ENCODE results near the gene FUZ. TPM values are rescaled to one million over a fixed set of nuclear protein-coding genes. Genes with fewer than 3 reads are reported as not detected.

The FUZ gene
- total RNA-seq, 1 experiment from 2014 or later = 1.1 TPM

DNA sequence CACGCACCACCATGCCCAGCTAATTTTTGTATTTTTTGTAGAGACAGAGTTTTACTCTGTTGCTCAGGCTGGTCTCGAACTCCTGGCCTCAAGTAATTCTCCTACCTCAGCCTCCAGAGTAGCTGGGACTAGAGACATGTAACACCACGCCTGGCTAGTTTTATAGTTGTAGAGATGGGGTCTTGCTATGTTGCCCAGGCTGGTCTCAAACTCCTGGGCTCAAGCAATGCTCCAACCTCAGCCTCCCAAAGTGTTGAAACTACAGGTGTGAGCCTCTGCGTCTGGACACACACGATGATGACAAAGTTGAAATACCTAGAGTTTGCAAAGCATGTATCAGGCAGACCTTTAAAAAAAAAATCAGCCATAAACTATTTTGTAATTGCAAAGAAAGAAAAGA, 33.3 kb upstream of the FUZ start:
- Histone ChIP-seq H3K9me2 (ENCODE audit: insufficient read depth) (no peaks in the 10 kb centered on the region), H3K9me3 (ENCODE audit: control insufficient read depth in 1 of 2, insufficient read depth in 1 of 2, low read depth in 1 of 2, low read length in 2 of 2) (no peaks in the 10 kb centered on the region), H3K9ac (ENCODE audit: low read length) (no peak overlapping the region), H3K4me1 (ENCODE audit: control insufficient read depth in 1 of 2, insufficient read depth in 2 of 2, low read length in 2 of 2) (peaks cover 26 to 30% of the 10 kb centered on the region in 2 experiments), H3K4me3 (replicated peaks in 1 of 2; ENCODE audit: low read depth in 1 of 2, low read length in 2 of 2) (no peak overlapping the region), H3K27me3 (ENCODE audit: insufficient read depth, low read length) (no peaks in the 10 kb centered on the region), H4K20me1 (ENCODE audit: insufficient read depth) (no peaks in the 10 kb centered on the region), H3K36me3 (ENCODE audit: control insufficient read depth in 1 of 2, insufficient read depth in 2 of 2, low read length in 2 of 2) (no peaks in the 10 kb centered on the region), H2AFZ (ENCODE audit: low read depth, low read length, poor library complexity, severe bottlenecking) (no peak overlapping the region), H3K79me2 (ENCODE audit: insufficient read depth, low read length) (no peaks in the 10 kb centered on the region), H3K27ac (ENCODE audit: low read depth, low read length) (no peak overlapping the region), H3K4me2 (ENCODE audit: low read length) (no peak overlapping the region)
- DNase-seq (ENCODE audit: low read depth, low spot score) = no peak
- intact Hi-C loops (cut with micrococcal nuclease) = no loop called here
- ChIA-PET CTCF (no interaction called here), RAD21 (ENCODE audit: low non-redundant PET in 1 of 2, low total read pairs in 2 of 2, uncharacterized antibody in 2 of 2, unreplicated experiment in 2 of 2) (no interaction called here), POLR2A (no interaction called here)
- TF ChIP-seq CTCF (IDR thresholded peaks at IDR 0.05 in 2 of 3, conservative IDR thresholded peaks at IDR 0.05 in 1 of 3; ENCODE audit: borderline replicate concordance in 1 of 3, insufficient read depth in 1 of 3, low read depth in 2 of 3, low read length in 2 of 3) (no peak), POLR2A (IDR thresholded peaks at IDR 0.05; ENCODE audit: borderline replicate concordance, extremely low read depth, insufficient read depth, insufficient read length) (no peak), SIN3A (IDR thresholded peaks at IDR 0.05; ENCODE audit: low read depth) (no peak)
- ATAC-seq = no peak
- no TSS peak for BruUV-seq (replicated peaks)

DNA sequence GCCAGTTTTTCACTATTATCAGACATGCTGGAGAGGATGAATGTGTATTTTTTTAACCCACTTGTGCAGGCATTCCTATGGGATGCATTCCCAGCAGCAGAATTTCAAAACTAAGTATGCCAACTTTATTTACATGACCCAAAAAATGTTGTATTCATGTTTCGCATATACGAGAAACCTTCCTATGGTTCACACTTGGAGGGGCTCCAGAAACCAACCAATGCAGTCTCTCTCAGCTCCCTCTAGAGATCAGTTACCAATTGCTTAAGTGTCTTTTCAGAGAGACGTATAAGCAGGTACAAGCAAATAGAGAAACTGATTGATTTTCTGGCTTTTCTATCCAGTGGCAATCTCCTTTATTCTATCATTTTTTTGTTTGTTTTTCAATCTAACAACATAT, 32.3 kb upstream of the FUZ start:
- RAD21 ChIA-PET (ENCODE audit: low non-redundant PET in 1 of 2, low total read pairs in 2 of 2, uncharacterized antibody in 2 of 2, unreplicated experiment in 2 of 2) = no interaction called here
- H3K27me3 ChIP-seq (ENCODE audit: insufficient read depth, low read length) = no peaks in the 10 kb centered on the region
- peaks cover 26 to 30% of the 10 kb centered on the region in 2 experiments for H3K4me1 ChIP-seq (ENCODE audit: control insufficient read depth in 1 of 2, insufficient read depth in 2 of 2, low read length in 2 of 2)
- TF ChIP-seq TCF7L2 (IDR thresholded peaks at IDR 0.05; ENCODE audit: borderline replicate concordance, extremely low read depth, insufficient read depth, insufficient read length) (no peak), EGR1 (IDR thresholded peaks at IDR 0.05; ENCODE audit: low read depth) (no peak), EZH2phosphoT487 (IDR thresholded peaks at IDR 0.05; ENCODE audit: borderline replicate concordance) (no peak), POLR2AphosphoS5 (IDR thresholded peaks at IDR 0.05; ENCODE audit: low read depth, low read length) (no peak)
- ATAC-seq (no peak), DNase-seq (ENCODE audit: low read depth, low spot score) (no peak)
- BruUV-seq (replicated peaks) = no TSS peak
- no peaks in the 10 kb centered on the region for H3K79me2 ChIP-seq (ENCODE audit: insufficient read depth, low read length)
- no peaks in the 10 kb centered on the region for H4K20me1 ChIP-seq (ENCODE audit: insufficient read depth)
- CTCF ChIA-PET = no interaction called here
- H3K9ac ChIP-seq (ENCODE audit: low read length) = no peak overlapping the region
- H3K4me2 ChIP-seq (ENCODE audit: low read length) = no peak overlapping the region
- no peaks in the 10 kb centered on the region for H3K9me3 ChIP-seq (ENCODE audit: control insufficient read depth in 1 of 2, insufficient read depth in 1 of 2, low read depth in 1 of 2, low read length in 2 of 2)
- intact Hi-C loops (cut with micrococcal nuclease) = no loop called here
- no peak overlapping the region for H3K27ac ChIP-seq (ENCODE audit: low read depth, low read length)
- no peak overlapping the region for H3K4me3 ChIP-seq (replicated peaks in 1 of 2; ENCODE audit: low read depth in 1 of 2, low read length in 2 of 2)
- no peaks in the 10 kb centered on the region for H3K36me3 ChIP-seq (ENCODE audit: control insufficient read depth in 1 of 2, insufficient read depth in 2 of 2, low read length in 2 of 2)
- POLR2A ChIA-PET = no interaction called here
- no peak overlapping the region for H2AFZ ChIP-seq (ENCODE audit: low read depth, low read length, poor library complexity, severe bottlenecking)
- no peaks in the 10 kb centered on the region for H3K9me2 ChIP-seq (ENCODE audit: insufficient read depth)

All from HCT116 (cell line).